Activated CD4-positive, alpha-beta T cell treated with anti-CD3 and anti-CD28 coated beads, Interleukin-2, amount 10 ng/mL, durations not matched to agents 7 days and 5 days (primary cell): ENCODE data around the gene TDRD7. TPM values are rescaled to one million over a fixed set of nuclear protein-coding genes. Genes with fewer than 3 reads are reported as not detected.

ENCODE experiments used
- CTCF ChIA-PET: fragments of 350-600 bp; sonication (Branson Sonifier 250); formaldehyde crosslinking; loops from one replicate; lab custom pipeline; 2021; ENCODE audit warnings: antibody characterized with exemption; lab: Charles Lee
- POLR2A ChIA-PET: fragments of 350-600 bp; sonication (Branson Sonifier 250); formaldehyde crosslinking; loops from one replicate; lab custom pipeline; 2021; ENCODE audit warnings: antibody characterized with exemption; lab: Charles Lee
- DNase-seq: peaks from one replicate; pipeline ENCODE4 v3.0.0-alpha.2; 2020
- H3K27ac Mint-ChIP-seq: one replicate; pipeline ENCODE4 v1.8.0; 2021; ENCODE audit warnings: mild to moderate bottlenecking, moderate library complexity, mixed read lengths
- H3K27me3 Mint-ChIP-seq: one replicate; pipeline ENCODE4 v1.8.0; 2021; ENCODE audit warnings: mixed read lengths
- H3K36me3 Mint-ChIP-seq: one replicate; pipeline ENCODE4 v1.8.0; 2021; ENCODE audit warnings: low read depth, mixed read lengths
- H3K4me1 Mint-ChIP-seq: one replicate; pipeline ENCODE4 v1.8.0; 2021; ENCODE audit warnings: mixed read lengths
- H3K4me3 Mint-ChIP-seq: one replicate; pipeline ENCODE4 v1.8.0; 2021; ENCODE audit warnings: mild to moderate bottlenecking, moderate library complexity, mixed read lengths
- H3K9me3 Mint-ChIP-seq: one replicate; pipeline ENCODE4 v1.8.0; 2021; ENCODE audit warnings: mixed read lengths
- total RNA-seq, 2 experiments: library from RNA; stranded (reverse); gene quantifications; one replicate each; pipeline ENCODE4 v1.2.3, GENCODE V29; 2021

The TDRD7 gene
- total RNA-seq, 2 experiments from 2014 or later, result 18.1 to 19.5 TPM

DNA sequence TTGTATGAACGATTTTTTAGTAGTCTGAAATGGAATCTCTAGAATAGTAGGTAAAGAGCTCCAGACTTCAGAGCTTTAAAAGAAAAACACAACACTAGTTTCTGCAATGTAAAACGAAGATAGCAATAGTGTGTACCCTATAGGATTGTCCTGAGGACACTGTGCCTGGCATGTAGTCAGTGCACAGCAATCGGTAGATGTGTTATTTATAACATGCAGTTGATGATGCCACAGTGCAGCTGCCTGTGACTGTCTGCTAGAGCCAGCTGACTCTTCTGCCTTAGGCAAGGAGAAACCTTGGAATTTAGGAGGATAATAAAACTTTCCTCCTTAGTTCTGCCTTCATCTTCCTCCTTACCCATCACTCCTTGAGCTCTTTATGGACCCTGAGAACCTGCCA, 61.8 kb downstream of the TDRD7 start:
- POLR2A ChIA-PET, result no interaction called here
- no peak for DNase-seq

DNA sequence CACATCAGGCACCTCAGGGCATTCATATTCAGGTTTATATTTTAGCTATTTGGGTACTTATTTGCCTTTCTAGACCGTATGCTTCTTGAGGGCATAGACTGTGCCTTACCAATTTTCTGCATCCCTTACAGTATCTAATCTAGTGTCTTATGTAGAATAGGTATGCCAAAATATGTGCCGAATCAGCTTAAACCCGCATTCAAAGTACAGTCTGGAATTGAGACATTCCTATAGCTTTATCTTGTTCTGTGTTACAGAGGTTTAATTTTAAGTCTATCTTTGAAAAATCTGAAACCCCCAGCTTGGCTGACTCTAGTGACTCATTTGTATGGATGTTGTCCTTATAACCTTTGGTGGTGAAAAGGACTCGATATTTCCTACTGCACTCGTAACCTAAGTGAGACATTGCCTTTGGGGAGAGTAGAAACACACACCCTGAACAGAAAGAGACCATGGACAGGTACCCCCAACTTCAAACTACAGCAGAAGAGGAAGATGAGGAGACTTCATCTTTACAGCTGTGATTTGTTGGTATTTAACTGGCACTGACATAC, 62.6 kb downstream of the TDRD7 start:
- Mint-ChIP-seq H3K4me1 (no peaks in the 10 kb centered on the region), H3K36me3 (peaks cover 22% of the 10 kb centered on the region), H3K27me3 (no peaks in the 10 kb centered on the region), H3K4me3 (no peak overlapping the region), H3K9me3 (no peaks in the 10 kb centered on the region), H3K27ac (no peak overlapping the region)
- DNase-seq, result no peak
- CTCF ChIA-PET, result interaction anchor here (0.6 to 1.5 kb wide), 3 partner anchors 28 to 1788 kb away, joined by 3 to 4 read pairs (median 3); no protein-coding TSS in a partner anchor
- POLR2A ChIA-PET, result no interaction called here

More for the DNA sequence above, 61.8 kb downstream of the TDRD7 start:
- CTCF ChIA-PET, result interaction anchor here (1.3 to 1.5 kb wide), 3 partner anchors 29 to 125 kb away, joined by 3 to 4 read pairs (median 4); no protein-coding TSS in a partner anchor
- H3K36me3 Mint-ChIP-seq, result peaks cover 19% of the 10 kb centered on the region
- H3K27ac Mint-ChIP-seq, result no peak overlapping the region
- H3K4me3 Mint-ChIP-seq, result no peak overlapping the region
- no peaks in the 10 kb centered on the region for H3K9me3 Mint-ChIP-seq
- no peaks in the 10 kb centered on the region for H3K4me1 Mint-ChIP-seq
- H3K27me3 Mint-ChIP-seq, result no peaks in the 10 kb centered on the region

DNA sequence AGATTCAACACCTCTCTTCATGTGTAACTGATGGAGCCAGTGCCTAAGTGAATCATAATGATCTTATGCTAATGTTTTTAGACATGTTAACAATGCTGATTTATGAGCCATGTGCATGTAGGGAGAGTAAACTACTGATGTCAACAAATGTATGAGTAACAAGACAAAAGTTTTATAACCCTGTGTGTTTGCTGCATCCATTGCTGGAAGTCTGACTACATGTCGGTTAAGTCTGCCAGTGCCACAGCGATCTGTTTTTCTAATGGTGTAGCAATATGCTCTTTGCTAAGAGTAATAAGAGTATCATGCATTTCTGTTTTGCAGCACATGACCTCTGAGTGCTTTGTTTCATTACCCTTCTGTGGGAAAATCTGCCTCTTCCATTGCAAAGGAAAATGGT, 63.2 kb downstream of the TDRD7 start:
- CTCF ChIA-PET, result interaction anchor here (0.6 kb wide), 1 partner anchor 1789 kb away, joined by 3 read pairs; no protein-coding TSS in a partner anchor
- POLR2A ChIA-PET, result no interaction called here
- H3K27me3 Mint-ChIP-seq, result no peaks in the 10 kb centered on the region

GRCh38 chr9:97478301-97478981, 66.5 kb downstream of the TDRD7 start:
- Mint-ChIP-seq H3K36me3 (peaks cover 35% of the 10 kb centered on the region), H3K4me3 (no peak overlapping the region), H3K4me1 (no peaks in the 10 kb centered on the region), H3K27me3 (no peaks in the 10 kb centered on the region), H3K27ac (no peak overlapping the region), H3K9me3 (no peaks in the 10 kb centered on the region)
- POLR2A ChIA-PET, result no interaction called here
- no peak for DNase-seq
- CTCF ChIA-PET, result no interaction called here

More for the DNA sequence above, 63.2 kb downstream of the TDRD7 start:
- H3K4me3 Mint-ChIP-seq, result no peak overlapping the region
- no peaks in the 10 kb centered on the region for H3K4me1 Mint-ChIP-seq
- H3K27ac Mint-ChIP-seq, result no peak overlapping the region
- H3K36me3 Mint-ChIP-seq, result peaks cover 24% of the 10 kb centered on the region
- H3K9me3 Mint-ChIP-seq, result no peaks in the 10 kb centered on the region
- DNase-seq, result no peak

DNA sequence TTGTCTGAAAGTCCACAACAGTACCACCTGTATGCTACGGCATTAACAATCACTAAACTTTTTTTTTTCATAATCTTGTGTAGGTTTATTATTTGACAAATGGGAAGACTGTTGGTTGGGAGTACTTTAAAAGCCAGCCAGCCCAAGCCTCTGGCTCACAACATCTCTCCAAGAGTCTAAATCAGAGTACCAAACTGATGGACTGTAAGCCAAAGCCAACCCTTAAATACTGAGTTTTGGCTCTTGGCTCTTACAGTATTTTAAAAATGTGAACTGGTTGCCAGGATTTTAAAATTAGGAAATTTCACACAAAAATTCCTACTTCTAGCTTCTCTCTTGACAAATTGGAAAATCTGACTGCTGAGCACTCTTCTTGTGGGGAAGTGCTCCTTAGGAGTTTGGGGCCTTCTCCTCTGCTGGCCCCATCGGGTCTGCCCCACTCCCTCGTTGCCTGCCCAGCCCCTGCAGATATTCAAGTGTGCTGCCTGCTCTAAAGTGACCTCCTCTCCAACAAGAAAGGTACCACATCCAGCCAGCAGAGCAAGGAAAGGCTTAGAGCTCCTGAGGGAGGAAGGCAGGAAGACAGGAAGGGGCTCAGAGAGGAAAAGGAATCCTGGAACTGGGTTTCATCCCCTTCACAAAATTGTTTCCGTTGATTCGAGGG, 67.7 kb downstream of the TDRD7 start:
- Mint-ChIP-seq H3K4me3 (no peak overlapping the region), H3K27me3 (no peaks in the 10 kb centered on the region), H3K9me3 (no peaks in the 10 kb centered on the region), H3K27ac (no peak overlapping the region), H3K36me3 (peaks cover 35% of the 10 kb centered on the region), H3K4me1 (no peaks in the 10 kb centered on the region)
- no peak for DNase-seq
- POLR2A ChIA-PET, result no interaction called here
- CTCF ChIA-PET, result interaction anchor here (0.6 kb wide), 1 partner anchor 74 kb away, joined by 3 read pairs; no protein-coding TSS in a partner anchor

- Mint-ChIP-seq H3K4me3 (no peak overlapping the region), H3K27ac (no peak overlapping the region), H3K27me3 (no peaks in the 10 kb centered on the region), H3K36me3 (peaks cover 33% of the 10 kb centered on the region), H3K4me1 (no peaks in the 10 kb centered on the region), H3K9me3 (no peaks in the 10 kb centered on the region)
- no peak for DNase-seq
- ChIA-PET POLR2A (no interaction called here), CTCF (interaction anchor here (0.6 to 1.3 kb wide), 2 partner anchors 10 to 73 kb away, joined by 3 read pairs; no protein-coding TSS in a partner anchor)
These were observed 68.3 kb downstream of the TDRD7 start for GRCh38 chr9:97480174-97480573.

DNA sequence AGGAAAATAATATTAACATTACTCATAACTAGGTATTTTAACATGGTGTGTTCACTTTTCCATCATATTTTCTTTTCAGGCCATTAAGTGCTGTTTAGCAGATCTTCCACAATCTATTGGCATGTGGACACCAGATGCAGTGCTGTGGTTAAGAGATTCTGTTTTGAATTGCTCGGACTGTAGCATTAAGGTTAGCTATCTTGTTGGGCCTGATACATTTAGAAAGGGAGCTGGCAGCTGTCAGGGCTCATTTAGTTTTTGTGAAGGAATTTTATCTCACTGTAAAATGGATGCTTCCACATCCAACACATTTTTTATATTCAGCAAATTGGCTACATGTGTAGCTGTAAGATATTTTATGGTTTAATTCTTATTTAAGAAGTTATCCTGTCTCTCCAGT, 68.9 kb downstream of the TDRD7 start:
- Mint-ChIP-seq H3K27me3 (no peaks in the 10 kb centered on the region), H3K9me3 (no peaks in the 10 kb centered on the region), H3K4me3 (no peak overlapping the region), H3K4me1 (no peaks in the 10 kb centered on the region), H3K27ac (no peak overlapping the region), H3K36me3 (peaks cover 36% of the 10 kb centered on the region)
- ChIA-PET CTCF (interaction anchor here (1.3 kb wide), 1 partner anchor 11 kb away, joined by 3 read pairs; no protein-coding TSS in a partner anchor), POLR2A (no interaction called here)
- DNase-seq, result no peak

DNA sequence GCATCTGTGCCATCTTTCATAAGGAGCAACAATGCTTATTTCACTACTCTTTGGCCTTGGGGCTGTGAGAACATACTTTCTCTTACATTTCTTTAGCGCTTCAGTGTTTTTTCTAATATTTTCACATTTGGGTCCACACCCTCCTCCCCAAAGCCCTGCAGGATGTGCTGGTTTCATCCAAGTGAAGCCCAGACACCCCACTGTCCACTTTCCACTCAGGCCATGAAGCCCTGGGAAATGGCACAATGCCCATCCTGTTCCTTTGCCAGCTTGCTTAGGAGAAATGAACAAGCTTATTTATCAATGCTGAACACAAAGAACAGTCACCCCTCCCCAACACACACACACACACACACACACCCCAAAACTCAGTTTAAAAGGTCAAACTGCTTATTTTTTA, 72.2 kb downstream of the TDRD7 start:
- DNase-seq, result no peak
- H3K27ac Mint-ChIP-seq, result no peak overlapping the region
- H3K36me3 Mint-ChIP-seq, result peaks cover 52% of the 10 kb centered on the region
- ChIA-PET CTCF (interaction anchor here (1.3 kb wide), 1 partner anchor 131 kb away, joined by 3 read pairs; no protein-coding TSS in a partner anchor), POLR2A (no interaction called here)
- no peaks in the 10 kb centered on the region for H3K4me1 Mint-ChIP-seq
- H3K4me3 Mint-ChIP-seq, result no peak overlapping the region
- peaks cover 3% of the 10 kb centered on the region for H3K9me3 Mint-ChIP-seq
- H3K27me3 Mint-ChIP-seq, result no peaks in the 10 kb centered on the region

GRCh38 chr9:97487107-97487506, 75.2 kb downstream of the TDRD7 start:
- Mint-ChIP-seq H3K4me1 (peaks cover 4% of the 10 kb centered on the region), H3K4me3 (no peak overlapping the region), H3K9me3 (peaks cover 6% of the 10 kb centered on the region), H3K36me3 (peaks cover 64% of the 10 kb centered on the region), H3K27ac (no peak overlapping the region), H3K27me3 (no peaks in the 10 kb centered on the region)
- DNase-seq, result no peak
- ChIA-PET CTCF (no interaction called here), POLR2A (no interaction called here)

- Mint-ChIP-seq H3K27ac (no peak overlapping the region), H3K4me3 (no peak overlapping the region), H3K27me3 (no peaks in the 10 kb centered on the region), H3K36me3 (peaks cover 57% of the 10 kb centered on the region), H3K4me1 (peaks cover 4% of the 10 kb centered on the region), H3K9me3 (peaks cover 6% of the 10 kb centered on the region)
- DNase-seq, result no peak
- CTCF ChIA-PET, result interaction anchor here (1.1 to 1.4 kb wide), 2 partner anchors 11 to 15 kb away, joined by 3 read pairs; no protein-coding TSS in a partner anchor
- POLR2A ChIA-PET, result no interaction called here
These were observed 76.0 kb downstream of the TDRD7 start for GRCh38 chr9:97487861-97488260.

DNA sequence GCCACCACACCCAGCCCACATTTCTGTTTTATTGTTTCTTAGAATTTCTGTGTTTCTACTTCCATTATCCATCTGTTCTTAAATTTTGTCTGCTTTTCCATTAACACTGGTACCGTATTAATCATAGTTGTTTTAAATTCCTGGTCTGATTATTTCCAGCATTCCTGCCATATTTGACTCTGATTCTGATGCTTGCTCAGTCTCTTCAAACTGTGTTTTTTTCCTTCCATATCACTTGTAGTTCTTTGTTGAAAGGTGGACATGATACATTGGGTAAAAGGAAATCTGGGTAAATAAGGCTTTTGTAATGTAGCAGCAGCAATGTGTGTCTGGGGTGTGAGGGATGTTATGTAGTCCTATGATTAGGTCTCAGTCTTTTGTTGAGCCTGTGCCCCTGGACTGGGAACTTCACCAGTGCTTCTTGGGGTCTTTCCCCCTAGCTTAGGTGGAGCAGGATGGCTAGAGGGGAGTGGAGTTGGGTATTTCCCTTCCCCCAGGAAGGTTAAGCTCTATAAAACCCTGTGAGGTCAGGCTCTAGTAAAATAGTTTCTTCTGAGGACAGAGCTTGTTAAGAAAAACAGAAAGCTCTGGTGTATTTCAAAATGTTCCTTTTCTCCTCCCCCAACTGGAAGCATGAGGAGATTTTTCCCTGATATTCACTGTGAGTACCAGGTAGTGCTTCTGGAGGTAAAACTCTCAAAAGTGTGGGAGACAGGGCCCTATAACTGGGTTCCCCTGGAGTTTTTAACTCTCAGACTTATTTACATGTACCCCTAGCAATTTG, 79.5 kb downstream of the TDRD7 start:
- no peak overlapping the region for H3K27ac Mint-ChIP-seq
- POLR2A ChIA-PET, result no interaction called here
- DNase-seq, result no peak
- H3K9me3 Mint-ChIP-seq, result peaks cover 6% of the 10 kb centered on the region
- H3K4me1 Mint-ChIP-seq, result peaks cover 4% of the 10 kb centered on the region
- H3K27me3 Mint-ChIP-seq, result no peaks in the 10 kb centered on the region
- H3K36me3 Mint-ChIP-seq, result peaks cover 56% of the 10 kb centered on the region
- CTCF ChIA-PET, result interaction anchor here (1.1 kb wide), 1 partner anchor 107 kb away, joined by 3 read pairs; no protein-coding TSS in a partner anchor
- no peak overlapping the region for H3K4me3 Mint-ChIP-seq
